K562 (cell line): ENCODE results near the gene TMC1. TPM values are rescaled to one million over a fixed set of nuclear protein-coding genes. Genes with fewer than 3 reads are reported as not detected.

Experiments used
- ATAC-seq: fragments of 200-7000 bp; cut with Tn5 transposase; 3 replicates; pipeline ENCODE4 v1.9.1; 2020; ENCODE audit warnings: moderate library complexity
- BruUV-seq: library from RNA; stranded (reverse); fragments of 400-500 nt; replicated peaks from 2 replicates; lab custom pipeline; 2021; lab: Mats Ljungman, UMichigan
- CTCF ChIA-PET: fragments of 300-600 bp; formaldehyde crosslinking; extraction: SDS; loops from one replicate; lab custom pipeline; 2021; ENCODE audit warnings: low intra/inter-chr PET ratio; lab: Yijun Ruan, JAX
- POLR2A ChIA-PET: fragments of 300-600, 350-650 bp; sonication (Branson Sonifier 250); formaldehyde crosslinking; extraction: SDS; loops from one replicate; lab custom pipeline; 2021; ENCODE audit warnings: antibody characterized with exemption, inconsistent platforms; lab: Yijun Ruan, JAX
- DNase-seq, 4 experiments: peaks; one replicate each; pipeline versions ENCODE4 v3.0.0 to v3.0.0-alpha.2; 2011 to 2018; ENCODE audit warnings: low spot score in 3 of 4, mixed read lengths in 3 of 4; ENCODE audit errors: extremely low read depth in 1 of 4
- FAIRE-seq: peaks from 2 replicates; lab custom pipeline; 2011; peaks lifted over from hg19 to GRCh38; lab: Jason Lieb, UNC
- H2AFZ ChIP-seq: 2 replicates; pipeline ENCODE4 v1.6.0; 2011; ENCODE audit warnings: low read depth, low read length, control low read depth, inconsistent platforms
- H3K27ac ChIP-seq: fragments of 200-600 bp; 3 replicates; pipeline ENCODE4 v1.8.0; 2011; ENCODE audit warnings: low read depth, mild to moderate bottlenecking, control low read depth, inconsistent platforms, low read length, moderate library complexity, mixed read lengths; ENCODE audit errors: extremely low read depth
- H3K27me3 ChIP-seq, 2 experiments: fragments of 300-600 bp in 1 of 2; 2 replicates in 1 of 2; 3 replicates in 1 of 2; pipeline versions ENCODE4 v1.6.0 to v1.8.0; 2011; ENCODE audit warnings: inconsistent platforms in 2 of 2, low read length in 2 of 2, mild to moderate bottlenecking in 1 of 2, mixed read lengths in 1 of 2, moderate library complexity in 1 of 2; ENCODE audit not compliant: control insufficient read depth in 2 of 2, insufficient read depth in 2 of 2
- H3K36me3 ChIP-seq: fragments of 300-600 bp; 3 replicates; pipeline ENCODE4 v1.8.0; 2011; ENCODE audit warnings: mild to moderate bottlenecking, low read length, inconsistent platforms; ENCODE audit not compliant: control insufficient read depth, insufficient read depth
- H3K4me1 ChIP-seq, 2 experiments: fragments of 200-600 bp in 1 of 2; replicated peaks in 1 of 2; 2 replicates in 1 of 2; 3 replicates in 1 of 2; pipeline versions ENCODE4 v1.5.1 to v1.8.0; 2011; ENCODE audit warnings: inconsistent platforms in 2 of 2, low read length in 2 of 2, mild to moderate bottlenecking in 1 of 2, mixed read lengths in 1 of 2, moderate library complexity in 1 of 2; ENCODE audit not compliant: control insufficient read depth in 2 of 2, insufficient read depth in 2 of 2
- H3K4me2 ChIP-seq: 2 replicates; pipeline ENCODE4 v1.6.1; 2011; ENCODE audit warnings: low read length, control low read depth, inconsistent platforms, mixed read lengths; ENCODE audit not compliant: insufficient read depth
- H3K4me3 ChIP-seq: fragments of 200-600 bp; sonication (generic), shearing (Covaris generic); 2 replicates; pipeline ENCODE4 v1.5.1; 2016; ENCODE audit warnings: control low read depth, inconsistent platforms
- H3K79me2 ChIP-seq: fragments of 200-600 bp; 3 replicates; pipeline ENCODE4 v1.8.0; 2011; ENCODE audit warnings: low read length, inconsistent platforms; ENCODE audit not compliant: control insufficient read depth, insufficient read depth
- H3K9ac ChIP-seq, 2 experiments: 2 replicates each; pipeline versions ENCODE4 v1.6.0 to v1.6.1; 2011; ENCODE audit warnings: low read depth in 2 of 2, low read length in 2 of 2, control low read depth in 1 of 2, inconsistent platforms in 1 of 2, mild to moderate bottlenecking in 1 of 2, mixed read lengths in 1 of 2; ENCODE audit not compliant: insufficient read depth in 1 of 2
- H3K9me1 ChIP-seq: one replicate; pipeline ENCODE4 v1.6.0; 2011; ENCODE audit warnings: inconsistent platforms, mild to moderate bottlenecking, low read length, moderate library complexity; ENCODE audit not compliant: control insufficient read depth, insufficient read depth
- H3K9me3 ChIP-seq: replicated peaks from 2 replicates; pipeline ENCODE4 v1.5.1; 2011; ENCODE audit warnings: low read depth, low read length, inconsistent platforms; ENCODE audit not compliant: control insufficient read depth, insufficient read depth
- H4K20me1 ChIP-seq: replicated peaks from 2 replicates; pipeline ENCODE4 v1.6.1; 2011; ENCODE audit warnings: low read length, inconsistent platforms, mixed read lengths; ENCODE audit not compliant: control insufficient read depth, insufficient read depth
- C11orf30 ChIP-seq: fragments of 450-650 bp; IDR thresholded peaks from 2 replicates; pipeline ENCODE4 v1.6.1; 2016; ENCODE audit warnings: low read depth, mild to moderate bottlenecking
- CREB1 ChIP-seq, 2 experiments: sonication (generic) in 1 of 2; formaldehyde crosslinking in 1 of 2; IDR thresholded peaks; 2 replicates each; pipeline versions ENCODE4 v1.6.1 to v1.8.0; 2012 to 2022; ENCODE audit warnings: inconsistent platforms in 1 of 2, mild to moderate bottlenecking in 1 of 2, missing genetic modification reagents in 1 of 2, moderate library complexity in 1 of 2
- DMBX1 ChIP-seq: fragments of 250-450 bp; sonication (Bioruptor Pico); IDR thresholded peaks from 2 replicates; pipeline ENCODE4 v1.8.0; 2022; ENCODE audit warnings: inconsistent platforms, mild to moderate bottlenecking, moderate library complexity, borderline replicate concordance
- FUS ChIP-seq: fragments of 200-400 bp; formaldehyde crosslinking; optimal IDR thresholded peaks from 2 replicates; pipeline ENCODE3; 2017; ENCODE audit warnings: low read depth, low read length
- MAFF ChIP-seq: IDR thresholded peaks from 2 replicates; pipeline ENCODE4 v1.6.1; 2012; ENCODE audit warnings: low read length, improper control_type of control experiment
- MAFG ChIP-seq: fragments of 450-650 bp; conservative IDR thresholded peaks from 2 replicates; pipeline ENCODE4 v1.6.1; 2016; ENCODE audit warnings: missing genetic modification characterization, missing compliant biosample characterization
- MAFK ChIP-seq: IDR thresholded peaks from 2 replicates; pipeline ENCODE4 v1.6.1; 2011; ENCODE audit warnings: low read length, improper control_type of control experiment
- NEUROD1 ChIP-seq: fragments of 150-350 bp; IDR thresholded peaks from 2 replicates; pipeline ENCODE4 v1.6.1; 2014; ENCODE audit warnings: borderline replicate concordance, low read length, low read depth; ENCODE audit not compliant: partially characterized antibody
- NFE2 ChIP-seq: IDR thresholded peaks from 2 replicates; pipeline ENCODE4 v1.6.1; 2014; ENCODE audit warnings: antibody characterized with exemption, low read depth
- RBM22 ChIP-seq: fragments of 200-400 bp; formaldehyde crosslinking; IDR thresholded peaks from 2 replicates; pipeline ENCODE4 v1.6.1; 2018; ENCODE audit warnings: low read length, low read depth; ENCODE audit not compliant: poor library complexity, severe bottlenecking
- RFX5 ChIP-seq: IDR thresholded peaks from 2 replicates; pipeline ENCODE4 v1.6.1; 2011; ENCODE audit warnings: low read depth, mild to moderate bottlenecking, improper control_type of control experiment, low read length
- SRSF9 ChIP-seq: fragments of 200-400 bp; formaldehyde crosslinking; IDR thresholded peaks from 2 replicates; pipeline ENCODE4 v1.6.1; 2017; ENCODE audit warnings: low read depth, low read length, borderline replicate concordance
- ZNF224 ChIP-seq: sonication (generic); formaldehyde crosslinking; IDR thresholded peaks from 2 replicates; pipeline ENCODE4 v1.8.0; 2022; ENCODE audit warnings: mild to moderate bottlenecking, missing genetic modification reagents
- ZNF316 ChIP-seq: fragments of 450-650 bp; IDR thresholded peaks from 2 replicates; pipeline ENCODE4 v1.6.1; 2016
- WGBS: fragments of 100-300 bp; shearing (Covaris generic); methylation state at CpG from one replicate; pipeline ENCODE4 v1.1.6; 2016; ENCODE audit warnings: low coverage, mixed read lengths; ENCODE audit not compliant: insufficient coverage; ENCODE audit errors: missing lambda C conversion rate; 5-methylcytosine and 5-hydroxymethylcytosine counted together
- in situ Hi-C: fragments of 300-500 bp; cut with MboI; formaldehyde crosslinking; loops from 4 replicates; pipeline ENCODE4 v1.15.0; 2018; ENCODE audit warnings: inconsistent platforms, mixed read lengths
- intact Hi-C: fragments of 100-400 bp; cut with micrococcal nuclease; formaldehyde crosslinking; loops from 2 replicates; pipeline ENCODE4 v1.14.2; 2022
- polyA plus RNA-seq, 8 experiments: library from polyadenylated mRNA; depleted of rRNA in 4 of 8; stranded (reverse) in 5 of 8; unstranded in 3 of 8; fragments of >200 nt; fragmentation: Nextera tagmentation in 2 of 8; fragmentation: Illumina TruSeq in 1 of 8; extraction: Ambion mirVana in 2 of 8; extraction: Trizol in 1 of 8; gene quantifications; 2 replicates each; pipeline versions ENCODE4 v1.2.1 to v1.2.3, GENCODE V29; 2011 to 2014; ENCODE audit warnings: inconsistent platforms in 1 of 8, missing spikeins in 1 of 8
- total RNA-seq, 7 experiments: library from RNA; depleted of rRNA in 6 of 7; stranded (reverse); fragments of >200 nt in 6 of 7; fragmentation: Illumina TruSeq in 2 of 7; extraction: Trizol in 2 of 7; gene quantifications; 2 replicates each; pipeline versions ENCODE4 v1.2.1 to v1.2.3, GENCODE V29; 2011 to 2021; ENCODE audit warnings: low replicate concordance in 1 of 7
- TF ChIP-seq, protein P1 (sequence below): sonication (generic); formaldehyde crosslinking; IDR thresholded peaks from 2 replicates; pipeline ENCODE4 v1.8.1; 2023; ENCODE audit warnings: missing genetic modification reagents, mild to moderate bottlenecking, borderline replicate concordance
- TF ChIP-seq, protein P2 (sequence below): fragments of 450-650 bp; IDR thresholded peaks from 2 replicates; pipeline ENCODE4 v1.6.1; 2017; ENCODE audit warnings: mild to moderate bottlenecking, moderate library complexity
- TF ChIP-seq, protein P3 (sequence below): fragments of 250-450 bp; sonication (Bioruptor Pico); IDR thresholded peaks from 2 replicates; pipeline ENCODE4 v1.5.1; 2021; ENCODE audit warnings: mild to moderate bottlenecking

TMC1 gene
- total and polyA plus RNA-seq, 9 of the 15 experiments (the other 6 are each of a cell fraction or from before 2014, with no cell fraction given) = 0.10 to 0.15 TPM; not detected in 7

DNA sequence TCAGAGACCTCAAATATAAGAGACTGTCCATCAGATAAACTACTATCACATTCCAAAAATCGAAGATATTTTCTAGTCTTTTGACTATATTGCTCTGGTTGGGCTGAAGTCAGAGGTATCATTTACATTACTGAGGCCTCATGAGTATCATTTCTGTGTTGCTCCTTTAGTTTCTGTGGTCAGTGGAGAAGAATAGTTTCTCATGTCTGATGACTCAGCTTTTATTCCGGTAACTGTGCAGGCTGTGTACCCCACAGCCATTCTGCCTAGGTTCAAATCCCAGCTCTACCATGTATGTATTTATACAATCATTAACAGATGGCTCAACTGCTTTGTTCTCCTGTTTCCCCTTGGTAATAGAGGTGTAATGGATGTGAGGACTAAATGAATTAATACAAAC, 252.2 kb downstream of the TMC1 start:
- Histone ChIP-seq H3K27me3 (no peaks in the 10 kb centered on the region; a peak in 1 of 5 replicates), H2AFZ (no peak overlapping the region), H3K4me1 (no peaks in the 10 kb centered on the region), H3K9ac (no peak overlapping the region), H3K9me3 (no peaks in the 10 kb centered on the region), H3K79me2 (no peaks in the 10 kb centered on the region), H3K27ac (no peak overlapping the region), H3K36me3 (no peaks in the 10 kb centered on the region), H4K20me1 (no peaks in the 10 kb centered on the region), H3K4me2 (no peak overlapping the region), H3K9me1 (no peaks in the 10 kb centered on the region), H3K4me3 (no peak overlapping the region)
- CTCF ChIA-PET = no interaction called here
- 0% methylated on average over 2 of the region's 2 CpGs for WGBS
- no TSS peak for BruUV-seq
- intact Hi-C loops = no loop called here
- DNase-seq (no peak), FAIRE-seq (no peak), ATAC-seq (no peak)
- in situ Hi-C loops = no loop called here
- POLR2A ChIA-PET = no interaction called here
- TF ChIP-seq, protein P1, sequence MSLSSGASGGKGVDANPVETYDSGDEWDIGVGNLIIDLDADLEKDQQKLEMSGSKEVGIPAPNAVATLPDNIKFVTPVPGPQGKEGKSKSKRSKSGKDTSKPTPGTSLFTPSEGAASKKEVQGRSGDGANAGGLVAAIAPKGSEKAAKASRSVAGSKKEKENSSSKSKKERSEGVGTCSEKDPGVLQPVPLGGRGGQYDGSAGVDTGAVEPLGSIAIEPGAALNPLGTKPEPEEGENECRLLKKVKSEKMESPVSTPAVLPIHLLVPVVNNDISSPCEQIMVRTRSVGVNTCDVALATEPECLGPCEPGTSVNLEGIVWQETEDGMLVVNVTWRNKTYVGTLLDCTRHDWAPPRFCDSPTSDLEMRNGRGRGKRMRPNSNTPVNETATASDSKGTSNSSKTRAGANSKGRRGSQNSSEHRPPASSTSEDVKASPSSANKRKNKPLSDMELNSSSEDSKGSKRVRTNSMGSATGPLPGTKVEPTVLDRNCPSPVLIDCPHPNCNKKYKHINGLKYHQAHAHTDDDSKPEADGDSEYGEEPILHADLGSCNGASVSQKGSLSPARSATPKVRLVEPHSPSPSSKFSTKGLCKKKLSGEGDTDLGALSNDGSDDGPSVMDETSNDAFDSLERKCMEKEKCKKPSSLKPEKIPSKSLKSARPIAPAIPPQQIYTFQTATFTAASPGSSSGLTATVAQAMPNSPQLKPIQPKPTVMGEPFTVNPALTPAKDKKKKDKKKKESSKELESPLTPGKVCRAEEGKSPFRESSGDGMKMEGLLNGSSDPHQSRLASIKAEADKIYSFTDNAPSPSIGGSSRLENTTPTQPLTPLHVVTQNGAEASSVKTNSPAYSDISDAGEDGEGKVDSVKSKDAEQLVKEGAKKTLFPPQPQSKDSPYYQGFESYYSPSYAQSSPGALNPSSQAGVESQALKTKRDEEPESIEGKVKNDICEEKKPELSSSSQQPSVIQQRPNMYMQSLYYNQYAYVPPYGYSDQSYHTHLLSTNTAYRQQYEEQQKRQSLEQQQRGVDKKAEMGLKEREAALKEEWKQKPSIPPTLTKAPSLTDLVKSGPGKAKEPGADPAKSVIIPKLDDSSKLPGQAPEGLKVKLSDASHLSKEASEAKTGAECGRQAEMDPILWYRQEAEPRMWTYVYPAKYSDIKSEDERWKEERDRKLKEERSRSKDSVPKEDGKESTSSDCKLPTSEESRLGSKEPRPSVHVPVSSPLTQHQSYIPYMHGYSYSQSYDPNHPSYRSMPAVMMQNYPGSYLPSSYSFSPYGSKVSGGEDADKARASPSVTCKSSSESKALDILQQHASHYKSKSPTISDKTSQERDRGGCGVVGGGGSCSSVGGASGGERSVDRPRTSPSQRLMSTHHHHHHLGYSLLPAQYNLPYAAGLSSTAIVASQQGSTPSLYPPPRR (CRISPR knock-in tag) = no peak
- no peak for TF ChIP-seq FUS
- TF ChIP-seq MAFG (tag) = peak; percentile 48
- TF ChIP-seq SRSF9 = no peak
- no peak for TF ChIP-seq DMBX1 (CRISPR knock-in tag)
- TF ChIP-seq NFE2 = peak; percentile 26; the same call in 1 of the 2 replicates
- TF ChIP-seq RBM22 = no peak
- no peak for TF ChIP-seq ZNF224 (CRISPR knock-in tag)
- no peak for TF ChIP-seq RFX5
- TF ChIP-seq MAFK = peak; percentile 42; the same call in 1 of the 2 replicates
- no peak for TF ChIP-seq CREB1 (IDR thresholded peaks at IDR 0.05)
- TF ChIP-seq CREB1 (CRISPR knock-in tag; IDR thresholded peaks at IDR 0.05) = no peak
- TF ChIP-seq, protein P2, sequence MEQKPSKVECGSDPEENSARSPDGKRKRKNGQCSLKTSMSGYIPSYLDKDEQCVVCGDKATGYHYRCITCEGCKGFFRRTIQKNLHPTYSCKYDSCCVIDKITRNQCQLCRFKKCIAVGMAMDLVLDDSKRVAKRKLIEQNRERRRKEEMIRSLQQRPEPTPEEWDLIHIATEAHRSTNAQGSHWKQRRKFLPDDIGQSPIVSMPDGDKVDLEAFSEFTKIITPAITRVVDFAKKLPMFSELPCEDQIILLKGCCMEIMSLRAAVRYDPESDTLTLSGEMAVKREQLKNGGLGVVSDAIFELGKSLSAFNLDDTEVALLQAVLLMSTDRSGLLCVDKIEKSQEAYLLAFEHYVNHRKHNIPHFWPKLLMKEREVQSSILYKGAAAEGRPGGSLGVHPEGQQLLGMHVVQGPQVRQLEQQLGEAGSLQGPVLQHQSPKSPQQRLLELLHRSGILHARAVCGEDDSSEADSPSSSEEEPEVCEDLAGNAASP = no peak
- TF ChIP-seq, protein P3, sequence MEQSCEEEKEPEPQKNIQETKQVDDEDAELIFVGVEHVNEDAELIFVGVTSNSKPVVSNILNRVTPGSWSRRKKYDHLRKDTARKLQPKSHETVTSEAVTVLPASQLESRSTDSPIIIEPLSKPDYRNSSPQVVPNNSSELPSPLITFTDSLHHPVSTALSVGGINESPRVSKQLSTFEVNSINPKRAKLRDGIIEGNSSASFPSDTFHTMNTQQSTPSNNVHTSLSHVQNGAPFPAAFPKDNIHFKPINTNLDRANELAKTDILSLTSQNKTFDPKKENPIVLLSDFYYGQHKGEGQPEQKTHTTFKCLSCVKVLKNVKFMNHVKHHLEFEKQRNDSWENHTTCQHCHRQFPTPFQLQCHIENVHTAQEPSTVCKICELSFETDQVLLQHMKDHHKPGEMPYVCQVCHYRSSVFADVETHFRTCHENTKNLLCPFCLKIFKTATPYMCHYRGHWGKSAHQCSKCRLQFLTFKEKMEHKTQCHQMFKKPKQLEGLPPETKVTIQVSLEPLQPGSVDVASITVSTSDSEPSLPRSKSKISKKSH (CRISPR knock-in tag) = no peak
- 0 out of 2 replicates have a peak, but pooled peaks have one; percentile 55 for TF ChIP-seq C11orf30
- no peak for TF ChIP-seq NEUROD1
- peak; percentile 26; the same call in 1 of the 2 replicates for TF ChIP-seq MAFF
- peak; percentile 75 for TF ChIP-seq ZNF316
